ENCODE results near the gene MTNR1A. TPM values are rescaled to one million over a fixed set of nuclear protein-coding genes. Genes with fewer than 3 reads are reported as not detected.

MTNR1A gene
- total and polyA plus RNA-seq, 2 experiments from 2014 or later, result 0.32 to 1.4 TPM

GRCh38 chr4:186596346-186596745 is 41.0 kb upstream of the MTNR1A start:
- no peak overlapping the region for H3K27ac Mint-ChIP-seq
- peaks cover under 1% of the 10 kb centered on the region; the same call in 2 of the 3 replicates for H3K4me1 Mint-ChIP-seq
- 0 out of 2 replicates have a peak overlapping the region, but pooled peaks have one; percentile 1 for H3K27ac ChIP-seq (ENCODE audit: low read depth)
- no peak for DNase-seq (ENCODE audit: low spot score)
- H3F3A ChIP-seq (replicated peaks; ENCODE audit: low read depth), result no peaks in the 10 kb centered on the region
- no peak overlapping the region for H3K4me3 ChIP-seq
- H3K9me2 ChIP-seq (ENCODE audit: insufficient read depth), result no peaks in the 10 kb centered on the region
- H3K9me3 Mint-ChIP-seq, result no peaks in the 10 kb centered on the region
- H3K36me3 Mint-ChIP-seq (ENCODE audit: low read depth), result peaks cover 78% of the 10 kb centered on the region
- ATAC-seq, result no peak
- H3K36me3 ChIP-seq (ENCODE audit: insufficient read depth), result peaks cover 32% of the 10 kb centered on the region
- H2AFZ ChIP-seq, result no peak overlapping the region
- H3K79me2 ChIP-seq (replicated peaks; ENCODE audit: insufficient read depth), result no peaks in the 10 kb centered on the region
- TF ChIP-seq, protein P1, sequence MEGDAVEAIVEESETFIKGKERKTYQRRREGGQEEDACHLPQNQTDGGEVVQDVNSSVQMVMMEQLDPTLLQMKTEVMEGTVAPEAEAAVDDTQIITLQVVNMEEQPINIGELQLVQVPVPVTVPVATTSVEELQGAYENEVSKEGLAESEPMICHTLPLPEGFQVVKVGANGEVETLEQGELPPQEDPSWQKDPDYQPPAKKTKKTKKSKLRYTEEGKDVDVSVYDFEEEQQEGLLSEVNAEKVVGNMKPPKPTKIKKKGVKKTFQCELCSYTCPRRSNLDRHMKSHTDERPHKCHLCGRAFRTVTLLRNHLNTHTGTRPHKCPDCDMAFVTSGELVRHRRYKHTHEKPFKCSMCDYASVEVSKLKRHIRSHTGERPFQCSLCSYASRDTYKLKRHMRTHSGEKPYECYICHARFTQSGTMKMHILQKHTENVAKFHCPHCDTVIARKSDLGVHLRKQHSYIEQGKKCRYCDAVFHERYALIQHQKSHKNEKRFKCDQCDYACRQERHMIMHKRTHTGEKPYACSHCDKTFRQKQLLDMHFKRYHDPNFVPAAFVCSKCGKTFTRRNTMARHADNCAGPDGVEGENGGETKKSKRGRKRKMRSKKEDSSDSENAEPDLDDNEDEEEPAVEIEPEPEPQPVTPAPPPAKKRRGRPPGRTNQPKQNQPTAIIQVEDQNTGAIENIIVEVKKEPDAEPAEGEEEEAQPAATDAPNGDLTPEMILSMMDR (conservative IDR thresholded peaks at IDR 0.05; ENCODE audit: low read depth in 2 of 2), result no peak
- TF ChIP-seq ZNF114 (CRISPR knock-in tag; IDR thresholded peaks at IDR 0.05), result no peak
- TF ChIP-seq, protein P2, sequence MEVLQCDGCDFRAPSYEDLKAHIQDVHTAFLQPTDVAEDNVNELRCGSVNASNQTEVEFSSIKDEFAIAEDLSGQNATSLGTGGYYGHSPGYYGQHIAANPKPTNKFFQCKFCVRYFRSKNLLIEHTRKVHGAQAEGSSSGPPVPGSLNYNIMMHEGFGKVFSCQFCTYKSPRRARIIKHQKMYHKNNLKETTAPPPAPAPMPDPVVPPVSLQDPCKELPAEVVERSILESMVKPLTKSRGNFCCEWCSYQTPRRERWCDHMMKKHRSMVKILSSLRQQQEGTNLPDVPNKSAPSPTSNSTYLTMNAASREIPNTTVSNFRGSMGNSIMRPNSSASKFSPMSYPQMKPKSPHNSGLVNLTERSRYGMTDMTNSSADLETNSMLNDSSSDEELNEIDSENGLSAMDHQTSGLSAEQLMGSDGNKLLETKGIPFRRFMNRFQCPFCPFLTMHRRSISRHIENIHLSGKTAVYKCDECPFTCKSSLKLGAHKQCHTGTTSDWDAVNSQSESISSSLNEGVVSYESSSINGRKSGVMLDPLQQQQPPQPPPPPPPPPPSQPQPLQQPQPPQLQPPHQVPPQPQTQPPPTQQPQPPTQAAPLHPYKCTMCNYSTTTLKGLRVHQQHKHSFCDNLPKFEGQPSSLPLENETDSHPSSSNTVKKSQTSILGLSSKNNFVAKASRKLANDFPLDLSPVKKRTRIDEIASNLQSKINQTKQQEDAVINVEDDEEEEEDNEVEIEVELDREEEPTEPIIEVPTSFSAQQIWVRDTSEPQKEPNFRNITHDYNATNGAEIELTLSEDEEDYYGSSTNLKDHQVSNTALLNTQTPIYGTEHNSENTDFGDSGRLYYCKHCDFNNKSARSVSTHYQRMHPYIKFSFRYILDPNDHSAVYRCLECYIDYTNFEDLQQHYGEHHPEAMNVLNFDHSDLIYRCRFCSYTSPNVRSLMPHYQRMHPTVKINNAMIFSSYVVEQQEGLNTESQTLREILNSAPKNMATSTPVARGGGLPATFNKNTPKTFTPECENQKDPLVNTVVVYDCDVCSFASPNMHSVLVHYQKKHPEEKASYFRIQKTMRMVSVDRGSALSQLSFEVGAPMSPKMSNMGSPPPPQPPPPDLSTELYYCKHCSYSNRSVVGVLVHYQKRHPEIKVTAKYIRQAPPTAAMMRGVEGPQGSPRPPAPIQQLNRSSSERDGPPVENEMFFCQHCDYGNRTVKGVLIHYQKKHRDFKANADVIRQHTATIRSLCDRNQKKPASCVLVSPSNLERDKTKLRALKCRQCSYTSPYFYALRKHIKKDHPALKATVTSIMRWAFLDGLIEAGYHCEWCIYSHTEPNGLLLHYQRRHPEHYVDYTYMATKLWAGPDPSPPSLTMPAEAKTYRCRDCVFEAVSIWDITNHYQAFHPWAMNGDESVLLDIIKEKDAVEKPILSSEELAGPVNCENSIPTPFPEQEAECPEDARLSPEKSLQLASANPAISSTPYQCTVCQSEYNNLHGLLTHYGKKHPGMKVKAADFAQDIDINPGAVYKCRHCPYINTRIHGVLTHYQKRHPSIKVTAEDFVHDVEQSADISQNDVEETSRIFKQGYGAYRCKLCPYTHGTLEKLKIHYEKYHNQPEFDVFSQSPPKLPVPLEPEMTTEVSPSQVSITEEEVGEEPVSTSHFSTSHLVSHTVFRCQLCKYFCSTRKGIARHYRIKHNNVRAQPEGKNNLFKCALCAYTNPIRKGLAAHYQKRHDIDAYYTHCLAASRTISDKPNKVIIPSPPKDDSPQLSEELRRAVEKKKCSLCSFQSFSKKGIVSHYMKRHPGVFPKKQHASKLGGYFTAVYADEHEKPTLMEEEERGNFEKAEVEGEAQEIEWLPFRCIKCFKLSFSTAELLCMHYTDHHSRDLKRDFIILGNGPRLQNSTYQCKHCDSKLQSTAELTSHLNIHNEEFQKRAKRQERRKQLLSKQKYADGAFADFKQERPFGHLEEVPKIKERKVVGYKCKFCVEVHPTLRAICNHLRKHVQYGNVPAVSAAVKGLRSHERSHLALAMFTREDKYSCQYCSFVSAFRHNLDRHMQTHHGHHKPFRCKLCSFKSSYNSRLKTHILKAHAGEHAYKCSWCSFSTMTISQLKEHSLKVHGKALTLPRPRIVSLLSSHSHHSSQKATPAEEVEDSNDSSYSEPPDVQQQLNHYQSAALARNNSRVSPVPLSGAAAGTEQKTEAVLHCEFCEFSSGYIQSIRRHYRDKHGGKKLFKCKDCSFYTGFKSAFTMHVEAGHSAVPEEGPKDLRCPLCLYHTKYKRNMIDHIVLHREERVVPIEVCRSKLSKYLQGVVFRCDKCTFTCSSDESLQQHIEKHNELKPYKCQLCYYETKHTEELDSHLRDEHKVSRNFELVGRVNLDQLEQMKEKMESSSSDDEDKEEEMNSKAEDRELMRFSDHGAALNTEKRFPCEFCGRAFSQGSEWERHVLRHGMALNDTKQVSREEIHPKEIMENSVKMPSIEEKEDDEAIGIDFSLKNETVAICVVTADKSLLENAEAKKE (CRISPR knock-in tag; IDR thresholded peaks at IDR 0.05), result no peak
- TF ChIP-seq, protein P3, sequence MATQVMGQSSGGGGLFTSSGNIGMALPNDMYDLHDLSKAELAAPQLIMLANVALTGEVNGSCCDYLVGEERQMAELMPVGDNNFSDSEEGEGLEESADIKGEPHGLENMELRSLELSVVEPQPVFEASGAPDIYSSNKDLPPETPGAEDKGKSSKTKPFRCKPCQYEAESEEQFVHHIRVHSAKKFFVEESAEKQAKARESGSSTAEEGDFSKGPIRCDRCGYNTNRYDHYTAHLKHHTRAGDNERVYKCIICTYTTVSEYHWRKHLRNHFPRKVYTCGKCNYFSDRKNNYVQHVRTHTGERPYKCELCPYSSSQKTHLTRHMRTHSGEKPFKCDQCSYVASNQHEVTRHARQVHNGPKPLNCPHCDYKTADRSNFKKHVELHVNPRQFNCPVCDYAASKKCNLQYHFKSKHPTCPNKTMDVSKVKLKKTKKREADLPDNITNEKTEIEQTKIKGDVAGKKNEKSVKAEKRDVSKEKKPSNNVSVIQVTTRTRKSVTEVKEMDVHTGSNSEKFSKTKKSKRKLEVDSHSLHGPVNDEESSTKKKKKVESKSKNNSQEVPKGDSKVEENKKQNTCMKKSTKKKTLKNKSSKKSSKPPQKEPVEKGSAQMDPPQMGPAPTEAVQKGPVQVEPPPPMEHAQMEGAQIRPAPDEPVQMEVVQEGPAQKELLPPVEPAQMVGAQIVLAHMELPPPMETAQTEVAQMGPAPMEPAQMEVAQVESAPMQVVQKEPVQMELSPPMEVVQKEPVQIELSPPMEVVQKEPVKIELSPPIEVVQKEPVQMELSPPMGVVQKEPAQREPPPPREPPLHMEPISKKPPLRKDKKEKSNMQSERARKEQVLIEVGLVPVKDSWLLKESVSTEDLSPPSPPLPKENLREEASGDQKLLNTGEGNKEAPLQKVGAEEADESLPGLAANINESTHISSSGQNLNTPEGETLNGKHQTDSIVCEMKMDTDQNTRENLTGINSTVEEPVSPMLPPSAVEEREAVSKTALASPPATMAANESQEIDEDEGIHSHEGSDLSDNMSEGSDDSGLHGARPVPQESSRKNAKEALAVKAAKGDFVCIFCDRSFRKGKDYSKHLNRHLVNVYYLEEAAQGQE (IDR thresholded peaks at IDR 0.05; ENCODE audit: unreplicated experiment), result no peak
- H4K20me1 ChIP-seq (replicated peaks; ENCODE audit: insufficient read depth), result no peaks in the 10 kb centered on the region
- no peak overlapping the region for H3K4me2 ChIP-seq
- peaks cover 6% of the 10 kb centered on the region for H3K27me3 Mint-ChIP-seq (ENCODE audit: insufficient read depth, low read depth, poor library complexity)
- no peaks in the 10 kb centered on the region for H3K27me3 ChIP-seq (ENCODE audit: insufficient read depth)
- no peaks in the 10 kb centered on the region for H3K4me1 ChIP-seq (ENCODE audit: insufficient read depth)
- no peak overlapping the region for H3K4me3 Mint-ChIP-seq
